Liver (tissue), 9 donors: ENCODE measurements around the gene OGT. TPM values are rescaled to one million over a fixed set of nuclear protein-coding genes. Genes with fewer than 3 reads are reported as not detected.

Experiments
- DNase-seq: peaks from one replicate; pipeline ENCODE4 v3.0.0-alpha.2; 2017; ENCODE audit warnings: low spot score
- H3K27ac ChIP-seq, 2 donors: one replicate each; pipeline ENCODE4 v1.7.0; 2013; ENCODE audit warnings: inconsistent platforms in 2 of 2, low read length in 2 of 2, control low read depth in 1 of 2, low read depth in 1 of 2, mild to moderate bottlenecking in 1 of 2
- H3K27me3 ChIP-seq, 4 donors: one replicate each; pipeline versions ENCODE4 v1.6.1 to v1.7.0; 2013; ENCODE audit warnings: low read length in 3 of 4, inconsistent platforms in 1 of 4, mild to moderate bottlenecking in 1 of 4, moderate library complexity in 1 of 4; ENCODE audit not compliant: control insufficient read depth in 4 of 4, insufficient read depth in 4 of 4
- H3K36me3 ChIP-seq, 4 donors: one replicate each; pipeline versions ENCODE4 v1.6.1 to v1.7.0; 2013; ENCODE audit warnings: low read length in 3 of 4, mild to moderate bottlenecking in 3 of 4, low read depth in 1 of 4, moderate library complexity in 1 of 4; ENCODE audit not compliant: control insufficient read depth in 4 of 4, insufficient read depth in 3 of 4
- H3K4me1 ChIP-seq, 4 donors: one replicate each; pipeline versions ENCODE4 v1.6.1 to v1.7.0; 2013; ENCODE audit warnings: low read length in 3 of 4, mild to moderate bottlenecking in 3 of 4, moderate library complexity in 1 of 4; ENCODE audit not compliant: control insufficient read depth in 4 of 4, insufficient read depth in 4 of 4
- H3K4me3 ChIP-seq, 3 donors: one replicate each; pipeline versions ENCODE4 v1.6.1 to v1.7.0; 2013; ENCODE audit warnings: low read length in 3 of 3, control low read depth in 1 of 3, low read depth in 1 of 3, mild to moderate bottlenecking in 1 of 3
- H3K9ac ChIP-seq, 2 donors: one replicate each; pipeline ENCODE4 v1.7.0; 2013; ENCODE audit warnings: low read length in 2 of 2, mild to moderate bottlenecking in 2 of 2, moderate library complexity in 2 of 2, control low read depth in 1 of 2, low read depth in 1 of 2
- H3K9me3 ChIP-seq, 4 donors: one replicate each; pipeline versions ENCODE4 v1.6.1 to v1.7.0; 2013; ENCODE audit warnings: low read length in 3 of 4; ENCODE audit not compliant: control insufficient read depth in 4 of 4
- ATF3 ChIP-seq: IDR thresholded peaks from 2 replicates; pipeline ENCODE4 v1.6.1; 2016; ENCODE audit warnings: antibody characterized with exemption
- CTCF ChIP-seq: fragments of 150-350 bp; IDR thresholded peaks from 2 replicates; pipeline ENCODE4 v1.5.1; 2017; ENCODE audit warnings: improper control_type of control experiment, low read depth, low read length; ENCODE audit not compliant: missing input control
- EGR1 ChIP-seq, 2 donors: IDR thresholded peaks; 2 replicates each; pipeline ENCODE4 v1.6.1; 2016 to 2018; ENCODE audit warnings: antibody characterized with exemption in 2 of 2, low read depth in 2 of 2
- FOXA1 ChIP-seq: IDR thresholded peaks from 2 replicates; pipeline ENCODE4 v1.6.1; 2016; ENCODE audit warnings: antibody characterized with exemption
- GABPA ChIP-seq, 2 donors: IDR thresholded peaks in 1 of 2; conservative IDR thresholded peaks in 1 of 2; 2 replicates each; pipeline ENCODE4 v1.6.1; 2016; ENCODE audit warnings: antibody characterized with exemption in 2 of 2, mild to moderate bottlenecking in 1 of 2, moderate library complexity in 1 of 2
- HNF4A ChIP-seq, 2 donors: conservative IDR thresholded peaks; 2 replicates each; pipeline ENCODE4 v1.6.1; 2016; ENCODE audit warnings: antibody characterized with exemption in 2 of 2, mild to moderate bottlenecking in 2 of 2
- MAX ChIP-seq: IDR thresholded peaks from 2 replicates; pipeline ENCODE4 v1.6.1; 2016; ENCODE audit warnings: antibody characterized with exemption
- NR2F2 ChIP-seq: IDR thresholded peaks from 2 replicates; pipeline ENCODE4 v1.6.1; 2016; ENCODE audit warnings: antibody characterized with exemption
- RAD21 ChIP-seq, 2 donors: IDR thresholded peaks; 2 replicates each; pipeline ENCODE4 v1.6.1; 2016; ENCODE audit warnings: antibody characterized with exemption in 2 of 2, mild to moderate bottlenecking in 2 of 2
- REST ChIP-seq: IDR thresholded peaks from 2 replicates; pipeline ENCODE4 v1.6.1; 2016; ENCODE audit warnings: antibody characterized with exemption, mild to moderate bottlenecking
- RXRA ChIP-seq, 2 donors: IDR thresholded peaks; 2 replicates each; pipeline ENCODE4 v1.6.1; 2017 to 2018; ENCODE audit warnings: antibody characterized with exemption in 2 of 2, mild to moderate bottlenecking in 1 of 2
- YY1 ChIP-seq: IDR thresholded peaks from 2 replicates; pipeline ENCODE4 v1.6.1; 2016; ENCODE audit warnings: antibody characterized with exemption, mild to moderate bottlenecking
- ZBTB33 ChIP-seq: IDR thresholded peaks from 2 replicates; pipeline ENCODE4 v1.6.1; 2016; ENCODE audit warnings: antibody characterized with exemption
- WGBS: extraction: QIAGEN DNeasy Blood & Tissue Kit; methylation state at CpG from one replicate; pipeline ENCODE4 v1.1.7; 2013; 5-methylcytosine and 5-hydroxymethylcytosine counted together
- polyA plus RNA-seq, 2 donors: library from polyadenylated mRNA; stranded (reverse) in 1 of 2; unstranded in 1 of 2; fragments of 200-250 nt in 1 of 2; fragments of >200 nt in 1 of 2; fragmentation: Nextera tagmentation in 1 of 2; extraction: Ambion mirVana in 1 of 2; gene quantifications; one replicate each; pipeline versions ENCODE4 v1.2.1 to v1.2.3, GENCODE V29; 2013 to 2015
- total RNA-seq, 2 donors: library from RNA; depleted of rRNA; stranded (reverse); fragments of >200 nt; gene quantifications; one replicate each; pipeline ENCODE4 v1.2.3, GENCODE V29; 2014
- donor health status: healthy.
- donor health status: healthy.
- donor health status: healthy.
- donor health status: healthy.
- donor health status: healthy.

The OGT gene
- total and polyA plus RNA-seq, 4 donors: 10.8 to 72.7 (median 47.3) TPM

GRCh38 chrX:71619193-71619592, 86.3 kb downstream of the OGT start:
- 85% methylated on average over 8 of the region's 8 CpGs for WGBS
- no peaks in the 10 kb centered on the region for H3K27me3 ChIP-seq
- no peak overlapping the region for H3K27ac ChIP-seq
- no peak for TF ChIP-seq YY1
- TF ChIP-seq ATF3: no peak
- TF ChIP-seq CTCF: no peak
- TF ChIP-seq HNF4A (conservative IDR thresholded peaks at IDR 0.05): no peak
- TF ChIP-seq ZBTB33: no peak
- TF ChIP-seq RXRA (IDR thresholded peaks at IDR 0.05): no peak
- no peak for TF ChIP-seq NR2F2
- no peak for TF ChIP-seq EGR1 (IDR thresholded peaks at IDR 0.05; ENCODE audit: low read depth in 2 of 2)
- no peak for TF ChIP-seq RAD21 (IDR thresholded peaks at IDR 0.05)
- TF ChIP-seq MAX: no peak
- no peak overlapping the region for H3K9ac ChIP-seq
- no peak for DNase-seq
- peaks cover 0 to 10% (median 1%) of the 10 kb centered on the region in 4 donors for H3K4me1 ChIP-seq
- H3K4me3 ChIP-seq: no peak overlapping the region
- peaks cover 0 to 3% (median 0%) of the 10 kb centered on the region in 4 donors for H3K9me3 ChIP-seq
- peaks cover 0 to 3% (median 1%) of the 10 kb centered on the region in 4 donors for H3K36me3 ChIP-seq

- Histone ChIP-seq H3K4me3 (no peak overlapping the region), H3K36me3 (peaks cover 0 to 2% (median 0%) of the 10 kb centered on the region in 4 donors), H3K27me3 (no peaks in the 10 kb centered on the region), H3K9me3 (peaks cover 0 to 3% (median 0%) of the 10 kb centered on the region in 4 donors), H3K9ac (no peak overlapping the region), H3K4me1 (peaks cover 0 to 10% (median 1%) of the 10 kb centered on the region in 4 donors), H3K27ac (no peak overlapping the region)
- DNase-seq: no peak
- 59% methylated on average over 1 of the region's 1 CpG for WGBS
- TF ChIP-seq ATF3 (no peak), GABPA (IDR thresholded peaks at IDR 0.05 in 1 of 2, conservative IDR thresholded peaks at IDR 0.05 in 1 of 2) (no peak), EGR1 (IDR thresholded peaks at IDR 0.05; ENCODE audit: low read depth in 2 of 2) (no peak), ZBTB33 (no peak), FOXA1 (no peak), REST (no peak), MAX (no peak), RAD21 (IDR thresholded peaks at IDR 0.05) (no peak)
Observed at GRCh38 chrX:71619986-71620385, 87.1 kb downstream of the OGT start.
